NCI-H1417 (cell line): ENCODE data around the gene KIFC3.
A peak's percentile ranks its signal among the peaks of the same experiment; 100 is the strongest.
"Not testable (repeated sequence)": the region's sequence is repeated elsewhere in the genome, so short reads cannot be mapped to it uniquely, and the experiment has no call there.

ENCODE experiments used
- DNase-seq, 3 experiments: peaks; one replicate each; lab custom pipeline; 2025; lab: John Stamatoyannopoulos, UW

Gene KIFC3

DNA sequence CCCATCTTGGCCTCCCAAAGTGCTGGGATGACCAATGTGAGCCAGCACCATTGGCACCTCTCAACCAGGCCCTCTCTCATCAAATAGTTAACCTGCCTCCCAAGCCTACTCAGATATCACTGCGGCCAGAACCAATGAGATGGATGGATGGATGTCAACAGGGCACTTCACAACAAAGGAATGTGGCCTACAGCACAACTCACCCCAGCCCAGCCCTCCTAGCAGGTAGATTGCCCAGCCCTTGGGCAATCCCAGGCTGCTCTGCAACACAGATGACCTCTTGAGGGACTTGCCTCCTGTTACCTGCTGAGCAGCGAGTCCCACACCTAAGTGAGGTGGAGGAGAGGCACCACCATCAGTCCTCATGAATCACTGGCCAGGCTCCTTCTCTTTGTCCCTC, 22.6 kb upstream of the KIFC3 start:
- peak in 1 of 3 experiments; percentile 34 for DNase-seq

DNA sequence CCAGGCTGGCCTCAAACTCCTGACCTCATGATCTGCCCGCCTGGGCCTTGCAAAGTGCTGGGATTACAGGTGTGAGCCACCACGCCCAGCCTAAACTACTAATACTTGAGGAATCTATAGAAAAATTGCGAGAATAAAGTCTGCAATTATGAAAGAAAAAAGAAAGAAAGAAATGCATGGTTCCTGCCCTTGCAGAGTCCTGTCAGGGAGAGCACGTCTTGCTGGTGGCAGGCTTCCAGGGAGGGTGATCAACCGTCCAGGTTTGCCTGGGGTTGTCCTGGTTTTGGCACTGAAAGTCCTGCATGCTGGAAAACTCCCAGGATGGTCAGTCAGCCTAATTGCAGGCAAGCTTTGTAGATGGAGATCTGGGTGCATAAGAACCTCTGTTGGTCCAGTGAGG, 21.5 kb upstream of the KIFC3 start:
- no peak for DNase-seq

GRCh38 chr16:57822856-57823255, 20.6 kb upstream of the KIFC3 start:
- DNase-seq = no peak

- DNase-seq = no peak
Observed at GRCh38 chr16:57822018-57822553, 19.8 kb upstream of the KIFC3 start.

DNA sequence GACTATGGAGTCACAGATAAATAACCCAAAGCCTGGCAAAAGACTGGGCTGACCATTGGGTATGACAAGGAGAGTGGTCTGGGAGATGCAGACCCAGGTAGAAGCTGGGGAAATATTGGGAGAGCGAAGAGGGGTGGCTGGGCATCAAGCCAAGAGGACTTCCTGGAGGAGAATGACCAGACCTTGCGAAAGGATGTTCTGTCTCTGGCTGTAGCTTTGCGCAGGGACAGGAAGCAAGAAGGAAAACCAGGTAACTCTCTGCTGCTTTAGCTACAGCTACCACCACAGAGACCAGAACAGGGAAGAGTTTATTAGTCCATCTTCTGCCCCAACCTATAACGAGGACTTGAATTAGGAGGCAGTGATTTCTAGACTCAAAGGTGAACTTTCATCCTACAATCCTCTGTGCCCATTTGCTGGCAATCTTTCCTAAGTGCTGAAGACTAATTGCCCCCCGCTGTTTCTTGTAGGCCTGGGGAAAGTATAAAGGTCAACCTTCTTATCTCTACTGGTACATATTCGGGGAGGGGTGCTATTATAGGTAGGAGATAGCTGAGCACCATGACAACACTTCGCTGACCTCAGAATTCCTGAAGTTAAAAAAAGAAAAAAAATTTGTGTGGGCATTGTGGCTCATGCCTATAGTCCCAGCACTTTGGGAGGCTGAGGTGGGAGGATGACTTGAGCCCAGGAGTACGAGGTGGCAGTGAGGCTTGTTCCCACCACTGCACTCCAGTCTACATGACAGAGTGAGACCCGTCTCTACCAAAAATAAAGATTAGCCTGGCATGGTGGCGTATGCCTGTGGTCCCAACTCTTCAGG, 19.1 kb upstream of the KIFC3 start:
- DNase-seq = no peak

- DNase-seq = peak; percentile 61 to 97 (median 94)
Observed at GRCh38 chr16:57818377-57819064, 16.2 kb upstream of the KIFC3 start.

DNA sequence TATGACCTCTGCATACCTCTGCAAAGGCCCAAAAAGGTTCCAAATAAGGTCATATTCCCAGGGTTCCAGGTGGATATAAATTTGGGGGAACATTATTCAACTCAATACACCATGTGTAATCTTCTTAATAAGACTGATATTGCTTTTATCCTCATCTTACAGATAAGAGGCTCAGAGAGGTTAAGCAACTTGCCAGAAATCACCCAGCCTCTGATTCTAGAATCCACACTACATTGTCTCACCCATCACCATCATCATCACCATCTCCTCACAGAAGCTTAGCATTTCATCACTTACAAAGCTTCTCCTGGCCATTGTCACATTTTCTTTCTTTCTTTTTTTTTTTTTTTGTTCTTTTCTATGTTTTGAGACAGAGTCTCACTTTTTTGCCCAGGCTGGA, 15.4 kb upstream of the KIFC3 start:
- no peak for DNase-seq

DNA sequence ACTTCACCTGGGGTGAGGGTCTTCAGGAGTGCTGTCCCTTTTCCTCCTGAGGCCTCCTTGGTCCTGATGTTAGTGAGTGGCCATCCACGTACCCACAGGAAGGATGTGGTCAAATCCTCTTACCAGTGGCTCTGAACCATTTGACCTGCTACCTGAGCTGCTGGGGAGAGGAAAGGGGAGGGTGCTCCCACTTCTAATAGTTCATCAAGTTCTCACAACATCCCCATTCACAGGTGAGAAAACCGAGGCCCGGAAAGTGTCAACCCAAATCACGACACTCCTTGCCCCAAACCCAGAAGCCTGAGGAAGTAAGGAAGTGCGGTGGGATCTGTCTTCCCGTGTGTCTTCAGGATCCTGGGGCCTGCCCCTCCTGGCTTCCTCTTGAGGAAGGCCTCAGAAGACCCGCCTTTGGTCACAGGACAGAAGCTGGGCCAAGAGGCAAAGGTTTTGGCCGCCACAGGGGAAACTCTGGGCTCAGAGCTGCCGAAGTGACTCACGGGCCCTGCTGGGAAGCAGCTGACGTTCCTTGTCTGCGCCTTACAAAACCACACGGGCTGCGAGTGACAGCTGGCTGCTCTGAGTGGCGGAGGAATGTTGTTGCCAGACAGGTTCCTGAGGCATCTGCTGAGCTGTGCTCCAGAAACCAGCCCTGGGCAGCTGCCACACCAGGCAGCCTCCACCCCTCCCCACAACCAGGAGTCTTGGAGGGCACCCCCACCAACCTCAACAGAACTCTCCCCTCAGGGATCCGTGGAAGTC, 13.9 kb upstream of the KIFC3 start:
- DNase-seq = peak; percentile 42 to 78 (median 63)

GRCh38 chr16:57814896-57815295, 12.6 kb upstream of the KIFC3 start:
- no peak for DNase-seq

GRCh38 chr16:57813466-57813865, 11.2 kb upstream of the KIFC3 start:
- no peak for DNase-seq

DNA sequence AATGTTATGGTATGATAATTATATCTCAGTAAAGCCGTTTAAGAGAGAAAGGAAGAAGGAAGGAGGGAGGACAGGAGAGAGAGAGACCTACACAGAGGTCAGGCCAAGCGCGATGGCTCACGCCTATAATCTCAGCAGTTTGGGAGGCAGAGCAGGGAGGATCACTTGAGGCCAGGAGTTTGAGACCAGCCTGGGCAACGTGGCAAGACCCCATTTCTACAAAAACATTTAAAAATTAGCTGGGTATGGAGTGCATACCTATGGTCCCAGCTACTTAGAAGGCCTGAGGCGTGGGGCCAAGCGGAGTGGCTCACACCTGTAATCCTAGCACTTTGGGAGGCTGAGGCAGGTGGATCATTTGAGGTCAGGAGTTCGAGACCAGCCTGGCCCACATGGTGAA, 9.0 kb upstream of the KIFC3 start:
- DNase-seq = not testable (repeated sequence)

GRCh38 chr16:57810197-57811031, 8.1 kb upstream of the KIFC3 start:
- DNase-seq = peak in 2 of 3 experiments; percentile 72 to 87

- DNase-seq = peak in 1 of 3 experiments; percentile 35
Observed at GRCh38 chr16:57809276-57810196, 7.2 kb upstream of the KIFC3 start.

GRCh38 chr16:57808589-57809228, 6.4 kb upstream of the KIFC3 start:
- DNase-seq = no peak

- DNase-seq = peak; percentile 47 to 67 (median 49)
Observed at GRCh38 chr16:57807968-57808528, 5.8 kb upstream of the KIFC3 start.

DNA sequence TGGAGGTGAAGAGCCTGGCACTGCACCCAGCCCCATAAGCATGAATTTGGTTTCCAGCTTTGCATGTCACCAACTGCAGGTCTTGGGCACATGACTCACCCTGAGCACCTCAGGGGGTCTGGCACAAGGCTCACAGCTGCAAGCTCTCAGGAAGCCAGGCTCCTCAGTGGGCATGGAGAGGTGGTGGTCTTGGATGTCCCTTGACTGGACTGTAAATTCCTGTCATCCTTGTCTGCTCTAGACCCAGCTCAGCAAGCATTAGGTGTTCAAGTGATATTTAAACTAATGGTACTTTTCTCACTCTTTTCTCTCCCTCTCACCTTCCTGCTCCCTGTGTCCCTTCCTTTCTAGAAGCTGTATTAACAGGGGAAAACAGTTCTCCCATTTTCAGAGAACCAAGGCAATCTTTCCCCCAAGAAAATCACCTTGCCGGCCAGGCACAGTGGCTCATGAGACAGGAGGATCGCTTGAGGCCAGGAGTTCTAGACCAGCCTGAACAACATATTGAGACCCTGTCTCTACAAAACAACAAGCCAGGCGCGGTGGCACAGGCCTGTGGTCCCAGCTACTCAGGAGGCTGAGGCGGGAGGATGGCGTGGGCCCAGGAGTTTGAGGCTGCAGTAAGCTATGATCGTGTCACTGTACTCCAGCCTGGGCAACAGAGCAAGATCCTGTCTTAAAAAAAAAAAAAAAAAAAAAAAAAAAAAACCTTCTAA, 5.1 kb upstream of the KIFC3 start:
- peak in 1 of 3 experiments; percentile 38 for DNase-seq

DNA sequence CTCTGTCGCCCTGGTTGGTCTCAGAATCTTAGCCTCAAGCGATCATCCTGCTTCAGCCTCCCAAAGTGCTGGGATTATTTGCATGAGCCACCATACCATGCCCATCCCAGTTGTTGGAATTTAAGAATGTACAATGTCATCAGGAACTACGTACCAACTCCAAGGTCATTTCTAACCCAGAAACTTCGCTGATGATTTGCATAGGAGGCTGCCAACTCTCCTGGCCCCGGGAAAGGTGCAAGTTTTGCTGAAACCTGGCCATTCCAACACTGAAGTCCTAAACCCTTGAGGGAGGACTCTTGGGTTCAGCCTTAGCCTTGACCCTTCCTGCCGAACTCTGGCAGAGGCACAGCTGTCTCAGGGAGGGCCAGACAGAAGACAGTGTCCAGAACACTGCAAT, 2.9 kb upstream of the KIFC3 start:
- no peak for DNase-seq

DNA sequence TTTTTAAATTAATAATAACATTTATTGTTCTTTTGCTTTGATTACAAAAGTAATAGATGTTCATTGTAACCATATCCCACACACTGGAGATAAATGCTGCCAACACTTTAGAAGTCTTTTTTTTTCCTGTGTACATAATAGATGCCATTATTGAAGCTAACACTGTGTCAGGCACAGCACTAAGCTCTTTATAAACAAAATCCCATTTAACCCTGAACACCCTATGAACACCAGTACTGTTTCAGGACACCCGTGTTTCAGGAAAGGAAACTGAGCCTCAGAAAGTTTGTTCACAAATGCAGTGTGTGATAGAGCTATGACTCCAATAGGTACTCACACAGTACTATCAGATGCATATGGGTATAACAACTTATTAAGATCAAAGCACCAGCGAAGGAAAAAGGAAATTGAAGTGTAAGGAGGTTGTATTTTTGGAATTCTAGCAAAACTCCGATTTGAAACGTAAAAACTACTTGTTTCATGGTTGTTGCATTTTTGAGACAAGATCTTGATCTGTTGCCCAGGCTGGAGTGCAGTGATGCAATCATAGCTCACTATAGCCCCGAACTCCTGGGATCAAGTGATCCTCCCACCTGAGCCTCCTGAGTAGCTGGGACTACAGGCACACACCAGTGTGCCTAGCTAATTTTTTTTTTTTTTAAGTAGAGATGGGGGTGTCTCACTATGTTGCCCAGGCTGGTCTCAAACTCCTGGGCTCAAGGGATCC, 2.0 kb upstream of the KIFC3 start:
- no peak for DNase-seq
